ENCODE data around the gene CD300LD.

DNA sequence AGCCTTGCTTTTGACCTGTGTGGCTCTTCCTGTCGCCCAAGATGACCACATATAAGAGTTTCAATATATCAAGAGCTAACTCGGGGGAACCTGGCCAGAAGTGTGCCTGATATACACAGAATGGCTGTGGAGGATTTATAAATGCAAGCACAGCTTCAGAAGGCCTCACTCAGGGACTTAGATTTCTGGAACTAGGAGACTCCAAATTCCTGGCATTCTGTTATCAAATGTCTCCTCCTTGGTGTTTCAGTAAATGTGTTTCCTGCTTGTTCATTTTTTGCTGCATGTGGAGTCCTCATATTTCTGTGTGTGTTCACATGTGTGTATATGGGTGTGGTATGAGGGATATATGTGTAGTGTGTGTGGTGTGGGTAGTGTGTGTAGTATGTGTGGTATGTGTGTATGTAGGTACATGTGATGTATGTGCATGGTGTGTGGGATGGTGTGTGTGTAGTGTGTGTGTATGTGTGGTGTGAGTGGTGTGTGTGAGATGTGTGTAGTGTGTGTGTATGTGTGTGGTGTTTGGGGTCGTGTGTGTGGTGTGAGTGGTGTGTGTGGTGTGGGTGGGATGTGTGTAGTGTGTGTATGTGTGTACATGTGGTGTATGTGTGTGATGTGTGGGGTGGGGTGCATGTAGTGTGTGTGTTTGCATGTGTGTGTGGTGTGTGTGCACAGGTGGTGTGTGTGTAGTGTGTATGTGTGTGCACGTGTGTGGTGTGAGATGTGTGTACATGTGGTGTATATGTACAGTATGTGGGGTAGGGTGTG lies 23.8 kb downstream of the CD300LD start:
- TF ChIP-seq, protein P1, sequence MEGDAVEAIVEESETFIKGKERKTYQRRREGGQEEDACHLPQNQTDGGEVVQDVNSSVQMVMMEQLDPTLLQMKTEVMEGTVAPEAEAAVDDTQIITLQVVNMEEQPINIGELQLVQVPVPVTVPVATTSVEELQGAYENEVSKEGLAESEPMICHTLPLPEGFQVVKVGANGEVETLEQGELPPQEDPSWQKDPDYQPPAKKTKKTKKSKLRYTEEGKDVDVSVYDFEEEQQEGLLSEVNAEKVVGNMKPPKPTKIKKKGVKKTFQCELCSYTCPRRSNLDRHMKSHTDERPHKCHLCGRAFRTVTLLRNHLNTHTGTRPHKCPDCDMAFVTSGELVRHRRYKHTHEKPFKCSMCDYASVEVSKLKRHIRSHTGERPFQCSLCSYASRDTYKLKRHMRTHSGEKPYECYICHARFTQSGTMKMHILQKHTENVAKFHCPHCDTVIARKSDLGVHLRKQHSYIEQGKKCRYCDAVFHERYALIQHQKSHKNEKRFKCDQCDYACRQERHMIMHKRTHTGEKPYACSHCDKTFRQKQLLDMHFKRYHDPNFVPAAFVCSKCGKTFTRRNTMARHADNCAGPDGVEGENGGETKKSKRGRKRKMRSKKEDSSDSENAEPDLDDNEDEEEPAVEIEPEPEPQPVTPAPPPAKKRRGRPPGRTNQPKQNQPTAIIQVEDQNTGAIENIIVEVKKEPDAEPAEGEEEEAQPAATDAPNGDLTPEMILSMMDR (IDR thresholded peaks at IDR 0.05; ENCODE audit: low read length) = no peak
- no peak for TF ChIP-seq EZH2 (IDR thresholded peaks at IDR 0.05; ENCODE audit: borderline replicate concordance, low read length)
